Mesenchymal stem cell (in vitro differentiated cells and primary cell): ENCODE measurements around the gene PLA2G4C.

Experiments
- DNase-seq: peaks from one replicate; pipeline ENCODE4 v3.0.0-alpha.2; 2013
- H2AFZ ChIP-seq: one replicate; pipeline ENCODE4 v1.6.1; 2013; ENCODE audit warnings: low read depth, mild to moderate bottlenecking, control low read depth, inconsistent platforms, low read length, moderate library complexity
- H2AK5ac ChIP-seq: 2 replicates; pipeline ENCODE4 v1.6.1; 2013; ENCODE audit warnings: low read length, moderate library complexity, mild to moderate bottlenecking, inconsistent platforms; ENCODE audit not compliant: severe bottlenecking
- H2BK120ac ChIP-seq: one replicate; pipeline ENCODE4 v1.6.1; 2013; ENCODE audit warnings: low read depth, mild to moderate bottlenecking, inconsistent platforms, low read length, moderate library complexity
- H2BK12ac ChIP-seq, 2 experiments: one replicate each; pipeline ENCODE4 v1.6.1; 2013; ENCODE audit warnings: inconsistent platforms in 2 of 2, low read length in 2 of 2, mild to moderate bottlenecking in 2 of 2, moderate library complexity in 2 of 2, control low read depth in 1 of 2
- H2BK15ac ChIP-seq: one replicate; pipeline ENCODE4 v1.6.1; 2013; ENCODE audit warnings: mild to moderate bottlenecking, low read depth, inconsistent platforms; ENCODE audit not compliant: poor library complexity, severe bottlenecking
- H2BK5ac ChIP-seq: 2 replicates; pipeline ENCODE4 v1.6.1; 2013; ENCODE audit warnings: low read depth, mild to moderate bottlenecking, low read length, control low read depth, inconsistent platforms; ENCODE audit not compliant: poor library complexity, severe bottlenecking
- H3K14ac ChIP-seq, 2 experiments: one replicate each; pipeline ENCODE4 v1.6.1; 2013; ENCODE audit warnings: inconsistent platforms in 2 of 2, low read length in 2 of 2, control low read depth in 1 of 2, mild to moderate bottlenecking in 1 of 2, moderate library complexity in 1 of 2
- H3K18ac ChIP-seq, 2 experiments: one replicate each; pipeline ENCODE4 v1.6.1; 2013; ENCODE audit warnings: inconsistent platforms in 2 of 2, low read length in 2 of 2, control low read depth in 1 of 2, low read depth in 1 of 2, mild to moderate bottlenecking in 1 of 2
- H3K23ac ChIP-seq, 2 experiments: one replicate each; pipeline ENCODE4 v1.6.1; 2013; ENCODE audit warnings: inconsistent platforms in 2 of 2, low read length in 2 of 2, mild to moderate bottlenecking in 2 of 2, moderate library complexity in 2 of 2, control low read depth in 1 of 2
- H3K27ac ChIP-seq: 2 replicates; pipeline ENCODE4 v1.5.1; 2013; ENCODE audit warnings: mild to moderate bottlenecking, moderate library complexity, low read length, control low read depth, inconsistent platforms; ENCODE audit not compliant: poor library complexity, severe bottlenecking
- H3K27me3 ChIP-seq, 2 experiments: 2 replicates each; pipeline versions ENCODE4 v1.6.1 to v1.7.0; 2013; ENCODE audit warnings: low read length in 2 of 2, mild to moderate bottlenecking in 2 of 2, moderate library complexity in 2 of 2, control low read depth in 1 of 2, inconsistent platforms in 1 of 2; ENCODE audit not compliant: control insufficient read depth in 1 of 2, insufficient read depth in 1 of 2
- H3K36me3 ChIP-seq, 2 experiments: 2 replicates each; pipeline versions ENCODE4 v1.6.1 to v1.7.0; 2013; ENCODE audit warnings: low read length in 2 of 2, control low read depth in 1 of 2, inconsistent platforms in 1 of 2, low read depth in 1 of 2, mild to moderate bottlenecking in 1 of 2; ENCODE audit not compliant: insufficient read depth in 2 of 2, control insufficient read depth in 1 of 2
- H3K4ac ChIP-seq, 2 experiments: one replicate each; pipeline ENCODE4 v1.6.1; 2013; ENCODE audit warnings: inconsistent platforms in 2 of 2, low read length in 2 of 2, mild to moderate bottlenecking in 2 of 2, moderate library complexity in 2 of 2, control low read depth in 1 of 2, low read depth in 1 of 2
- H3K4me1 ChIP-seq: 2 replicates; pipeline ENCODE4 v1.6.1; 2013; ENCODE audit warnings: low read depth, low read length, control low read depth; ENCODE audit not compliant: control insufficient read depth, insufficient read depth
- H3K4me2 ChIP-seq: 2 replicates; pipeline ENCODE4 v1.6.1; 2013; ENCODE audit warnings: low read length, mild to moderate bottlenecking, inconsistent platforms; ENCODE audit not compliant: poor library complexity, severe bottlenecking
- H3K4me3 ChIP-seq, 2 experiments: 2 replicates each; pipeline versions ENCODE4 v1.5.1 to v1.7.0; 2013; ENCODE audit warnings: low read length in 2 of 2, mild to moderate bottlenecking in 2 of 2, control low read depth in 1 of 2, low read depth in 1 of 2; ENCODE audit not compliant: insufficient read depth in 1 of 2
- H3K79me1 ChIP-seq: replicated peaks from 2 replicates; pipeline ENCODE4 v1.6.1; 2013; ENCODE audit warnings: mild to moderate bottlenecking, control low read depth, low read length, inconsistent platforms; ENCODE audit not compliant: poor library complexity, severe bottlenecking
- H3K9ac ChIP-seq: 2 replicates; pipeline ENCODE4 v1.7.0; 2013; ENCODE audit warnings: mild to moderate bottlenecking, low read length, moderate library complexity
- H3K9me3 ChIP-seq: 2 replicates; pipeline ENCODE4 v1.7.0; 2013; ENCODE audit warnings: mild to moderate bottlenecking, low read length; ENCODE audit not compliant: control insufficient read depth
- H4K8ac ChIP-seq: one replicate; pipeline ENCODE4 v1.6.1; 2013; ENCODE audit warnings: inconsistent platforms, mild to moderate bottlenecking, low read length, moderate library complexity
- H4K91ac ChIP-seq: one replicate; pipeline ENCODE4 v1.6.1; 2013; ENCODE audit warnings: mild to moderate bottlenecking, low read length, inconsistent platforms
- WGBS: methylation state at CpG from one replicate; pipeline ENCODE4 v1.1.7; 2013; ENCODE audit warnings: mixed read lengths; 5-methylcytosine and 5-hydroxymethylcytosine counted together

Gene PLA2G4C

DNA sequence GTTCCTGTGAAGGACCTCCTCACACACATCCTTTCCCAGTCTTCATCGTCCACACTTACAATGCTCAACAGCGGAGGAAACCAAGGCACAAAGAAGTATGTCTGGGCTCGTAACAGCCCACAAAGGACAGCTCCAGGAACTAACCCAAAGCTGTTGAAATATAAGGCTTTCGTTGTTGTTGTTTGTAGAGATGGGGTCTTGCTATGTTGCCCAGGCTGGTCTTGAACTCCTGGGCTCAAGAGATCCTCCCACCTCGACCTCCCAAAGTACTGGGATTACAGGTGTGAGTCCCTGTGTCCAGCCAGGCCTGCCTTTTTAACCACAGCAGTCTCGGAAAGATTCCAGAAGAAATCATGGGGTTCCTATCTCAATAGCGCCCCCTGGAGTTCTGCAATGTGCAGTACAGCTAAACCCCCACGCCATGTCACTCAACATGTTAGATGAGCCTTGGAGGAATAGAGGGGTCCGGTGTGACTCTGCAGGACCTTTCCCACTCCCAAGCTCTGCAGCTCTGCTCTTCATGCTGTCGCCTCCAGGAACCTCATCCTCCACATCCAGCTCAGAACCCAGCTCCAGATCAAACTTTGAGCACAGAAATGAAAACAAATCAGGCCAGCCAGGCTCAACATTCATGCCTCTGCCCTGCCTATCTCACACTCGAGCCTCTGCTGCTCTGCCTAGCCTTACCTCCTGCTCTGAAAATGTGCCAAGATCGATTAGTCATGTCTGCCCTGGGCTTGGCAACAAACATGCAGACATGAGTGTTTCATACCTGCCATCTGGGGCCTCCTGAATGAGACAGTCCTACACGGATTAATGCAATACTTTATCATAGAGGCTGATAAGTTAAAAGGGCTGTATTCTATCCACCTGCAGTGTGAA is 7.5 kb downstream of the PLA2G4C start:
- no peak overlapping the region for H4K8ac ChIP-seq
- no peak overlapping the region for H3K4me3 ChIP-seq
- H3K36me3 ChIP-seq = no peaks in the 10 kb centered on the region
- WGBS = 51% methylated on average over 13 of the region's 13 CpGs
- H3K27me3 ChIP-seq = peaks cover 4 to 26% of the 10 kb centered on the region in 2 experiments
- H3K18ac ChIP-seq = no peak overlapping the region
- no peak overlapping the region for H2AFZ ChIP-seq
- no peak for DNase-seq
- H2AK5ac ChIP-seq = no peak overlapping the region
- H3K4me1 ChIP-seq = peaks cover 4% of the 10 kb centered on the region
- no peak overlapping the region for H3K23ac ChIP-seq
- no peak overlapping the region for H2BK5ac ChIP-seq
- H3K14ac ChIP-seq = no peak overlapping the region
- no peaks in the 10 kb centered on the region for H3K9me3 ChIP-seq
- H3K79me1 ChIP-seq = no peaks in the 10 kb centered on the region
- no peak overlapping the region for H3K4me2 ChIP-seq
- no peak overlapping the region for H2BK15ac ChIP-seq
- H3K9ac ChIP-seq = no peak overlapping the region
- H3K27ac ChIP-seq = no peak overlapping the region
- no peak overlapping the region for H4K91ac ChIP-seq
- no peak overlapping the region for H3K4ac ChIP-seq
- no peak overlapping the region for H2BK120ac ChIP-seq
- H2BK12ac ChIP-seq = no peak overlapping the region

- H2AFZ ChIP-seq = no peak overlapping the region
Measured at GRCh38 chr19:48095612-48096175, 14.9 kb downstream of the PLA2G4C start.

GRCh38 chr19:48094855-48095203 is 15.8 kb downstream of the PLA2G4C start:
- Histone ChIP-seq H3K18ac (no peak overlapping the region), H2AK5ac (no peak overlapping the region), H3K9me3 (peaks cover 26% of the 10 kb centered on the region), H3K36me3 (no peaks in the 10 kb centered on the region), H3K27me3 (peaks cover 15 to 60% of the 10 kb centered on the region in 2 experiments), H3K23ac (no peak overlapping the region), H3K4ac (no peak overlapping the region), H2BK15ac (no peak overlapping the region), H2BK120ac (no peak overlapping the region), H3K4me1 (no peaks in the 10 kb centered on the region), H2BK5ac (no peak overlapping the region), H2BK12ac (no peak overlapping the region), H3K4me3 (no peak overlapping the region), H3K9ac (no peak overlapping the region), H3K79me1 (no peaks in the 10 kb centered on the region), H3K4me2 (no peak overlapping the region), H4K91ac (no peak overlapping the region), H3K27ac (no peak overlapping the region), H3K14ac (no peak overlapping the region), H2AFZ (no peak overlapping the region), H4K8ac (no peak overlapping the region)
- no peak for DNase-seq
- WGBS = 94% methylated on average over 2 of the region's 2 CpGs

More at GRCh38 chr19:48095612-48096175, 14.9 kb downstream of the PLA2G4C start:
- Histone ChIP-seq H3K18ac (no peak overlapping the region), H3K36me3 (no peaks in the 10 kb centered on the region), H3K4me3 (no peak overlapping the region), H2AK5ac (no peak overlapping the region), H3K4me2 (no peak overlapping the region), H3K4me1 (no peaks in the 10 kb centered on the region), H2BK12ac (peak overlapping the region in 1 of 2 experiments; percentile 11), H3K4ac (no peak overlapping the region), H2BK120ac (no peak overlapping the region), H3K27ac (no peak overlapping the region), H3K9me3 (peaks cover 24% of the 10 kb centered on the region), H3K23ac (no peak overlapping the region), H3K14ac (no peak overlapping the region), H3K79me1 (no peaks in the 10 kb centered on the region), H3K27me3 (peaks cover 15 to 59% of the 10 kb centered on the region in 2 experiments), H2BK15ac (no peak overlapping the region), H2BK5ac (no peak overlapping the region), H4K8ac (no peak overlapping the region), H4K91ac (no peak overlapping the region), H3K9ac (no peak overlapping the region)
- WGBS = 70% methylated on average over 3 of the region's 4 CpGs
- DNase-seq = no peak

DNA sequence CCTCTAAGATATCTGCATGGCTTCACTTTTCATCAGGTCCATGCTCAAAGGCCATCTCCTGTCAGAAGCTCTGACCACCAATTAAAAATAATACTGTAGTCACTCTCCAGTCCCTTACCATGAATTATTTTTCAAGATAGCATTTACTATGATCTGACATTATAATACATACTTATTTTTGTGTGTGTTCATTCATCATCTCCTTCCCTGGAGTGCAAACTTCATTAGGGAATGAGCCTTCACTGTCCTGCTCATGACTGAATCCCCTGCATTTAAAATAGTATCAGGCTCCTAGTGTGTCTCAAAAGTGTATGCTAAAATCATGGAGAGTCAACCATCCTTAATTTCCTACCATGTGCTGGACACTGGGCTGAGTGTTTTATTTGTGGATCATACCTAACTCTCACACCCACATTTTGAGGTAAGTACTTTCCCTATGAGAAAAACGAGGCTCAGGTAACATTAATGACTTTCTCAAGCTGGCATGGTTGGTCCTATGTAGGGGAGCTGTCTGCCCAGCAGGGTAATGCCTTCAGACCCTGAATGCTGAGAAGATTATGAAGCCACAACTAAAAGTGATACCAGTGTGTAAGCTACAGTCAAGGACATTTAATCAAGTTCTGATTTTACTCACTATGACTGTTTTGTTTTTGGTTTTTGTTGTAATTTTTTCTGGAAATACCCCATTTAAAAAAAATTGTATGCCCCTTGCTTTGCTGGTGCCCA is 16.3 kb downstream of the PLA2G4C start:
- no peak overlapping the region for H3K27ac ChIP-seq
- no peaks in the 10 kb centered on the region for H3K79me1 ChIP-seq
- H2BK12ac ChIP-seq = no peak overlapping the region
- no peak overlapping the region for H3K9ac ChIP-seq
- peaks cover 26% of the 10 kb centered on the region for H3K9me3 ChIP-seq
- H3K23ac ChIP-seq = no peak overlapping the region
- H3K4me3 ChIP-seq = no peak overlapping the region
- H3K4me2 ChIP-seq = no peak overlapping the region
- peaks cover 19 to 61% of the 10 kb centered on the region in 2 experiments for H3K27me3 ChIP-seq
- H3K4ac ChIP-seq = no peak overlapping the region
- no peak overlapping the region for H2BK5ac ChIP-seq
- no peak overlapping the region for H2BK15ac ChIP-seq
- no peak overlapping the region for H3K14ac ChIP-seq
- H4K8ac ChIP-seq = no peak overlapping the region
- H3K4me1 ChIP-seq = no peaks in the 10 kb centered on the region
- H3K18ac ChIP-seq = no peak overlapping the region
- no peak overlapping the region for H2AFZ ChIP-seq
- no peaks in the 10 kb centered on the region for H3K36me3 ChIP-seq
- H2AK5ac ChIP-seq = no peak overlapping the region
- no peak overlapping the region for H2BK120ac ChIP-seq
- WGBS = 13% methylated on average over 1 of the region's 1 CpG
- H4K91ac ChIP-seq = no peak overlapping the region
- DNase-seq = no peak
